Lung (tissue), 12 donors: ENCODE results near the gene HLA-DMB. TPM values are rescaled to one million over a fixed set of nuclear protein-coding genes. Genes with fewer than 3 reads are reported as not detected.
A peak's percentile ranks its signal among the peaks of the same experiment; 100 is the strongest.

ENCODE experiments used
- ATAC-seq: fragments of 200-7000 bp; cut with Tn5 transposase; one replicate; pipeline ENCODE4 v1.9.1; 2020; ENCODE audit warnings: moderate number of reproducible peaks; ENCODE audit not compliant: insufficient read depth, low FRiP score
- DNase-seq, 3 donors: peaks; one replicate each; pipeline ENCODE4 v3.0.0-alpha.2; 2013 to 2017
- H3K27ac ChIP-seq, 2 donors: one replicate each; pipeline ENCODE4 v1.5.1; 2013; ENCODE audit warnings: mild to moderate bottlenecking in 2 of 2, moderate library complexity in 2 of 2, control low read depth in 1 of 2, inconsistent platforms in 1 of 2, low read depth in 1 of 2, low read length in 1 of 2
- H3K27me3 ChIP-seq, 3 donors: one replicate each; pipeline ENCODE4 v1.5.1; 2013; ENCODE audit warnings: low read length in 2 of 3; ENCODE audit not compliant: control insufficient read depth in 3 of 3, insufficient read depth in 3 of 3
- H3K36me3 ChIP-seq, 4 donors: one replicate each; pipeline ENCODE4 v1.5.1; 2013; ENCODE audit warnings: low read length in 4 of 4, mild to moderate bottlenecking in 1 of 4, moderate library complexity in 1 of 4; ENCODE audit not compliant: control insufficient read depth in 4 of 4, insufficient read depth in 4 of 4
- H3K4me1 ChIP-seq, 5 donors: one replicate each; pipeline ENCODE4 v1.5.1; 2013; ENCODE audit warnings: low read length in 5 of 5, mild to moderate bottlenecking in 2 of 5, moderate library complexity in 1 of 5; ENCODE audit not compliant: control insufficient read depth in 5 of 5, insufficient read depth in 5 of 5
- H3K4me3 ChIP-seq: one replicate; pipeline ENCODE4 v1.5.1; 2013; ENCODE audit warnings: mild to moderate bottlenecking, control low read depth, moderate library complexity
- H3K9ac ChIP-seq, 2 donors: one replicate each; pipeline ENCODE4 v1.5.1; 2013; ENCODE audit warnings: low read length in 2 of 2, control low read depth in 1 of 2; ENCODE audit not compliant: insufficient read depth in 1 of 2
- H3K9me3 ChIP-seq, 4 donors: one replicate each; pipeline ENCODE4 v1.5.1; 2013; ENCODE audit warnings: low read length in 3 of 4, mild to moderate bottlenecking in 1 of 4, moderate library complexity in 1 of 4; ENCODE audit not compliant: control insufficient read depth in 4 of 4, insufficient read depth in 3 of 4
- CTCF ChIP-seq: IDR thresholded peaks from 2 replicates; pipeline ENCODE4 v1.5.1; 2012; ENCODE audit warnings: mild to moderate bottlenecking; ENCODE audit errors: control extremely low read depth, extremely low read depth
- WGBS, 2 donors: extraction: QIAGEN DNeasy Blood & Tissue Kit; methylation state at CpG; one replicate each; pipeline ENCODE4 v1.1.7; 2013; 5-methylcytosine and 5-hydroxymethylcytosine counted together
- polyA plus RNA-seq, 2 donors: library from polyadenylated mRNA; stranded (reverse); fragments of 200-250 nt; gene quantifications; one replicate each; pipeline ENCODE4 v1.2.1, GENCODE V29; 2013
- total RNA-seq, 2 donors: library from RNA; depleted of rRNA in 1 of 2; stranded (reverse); fragments of >200 nt in 1 of 2; gene quantifications; one replicate each; pipeline ENCODE4 v1.2.1, GENCODE V29; 2014 to 2021
- donor health status: control.
- donor health status: control.
- donor health status: Bipolar disorder and iron deficiency.
- donor health status: healthy.
- donor health status: DM: yes; HTN: yes; CAD: no.

The HLA-DMB gene
- total and polyA plus RNA-seq, 4 donors: 42.3 to 76.7 (median 51.1) TPM

GRCh38 chr6:32983964-32984621 lies 43.3 kb upstream of the HLA-DMB start:
- Histone ChIP-seq H3K27me3 (no peaks in the 10 kb centered on the region), H3K27ac (peak overlapping the region in 1 of 2 donors; percentile 13), H3K9me3 (no peaks in the 10 kb centered on the region), H3K9ac (no peak overlapping the region), H3K4me1 (peaks cover 0 to 6% (median 0%) of the 10 kb centered on the region in 5 donors), H3K36me3 (peaks cover 16 to 28% (median 24%) of the 10 kb centered on the region in 4 donors), H3K4me3 (no peak overlapping the region)
- TF ChIP-seq CTCF: no peak
- no peak for ATAC-seq
- DNase-seq: no peak
- WGBS, 2 donors: 41 to 50% methylated on average over 3 of the region's 3 CpGs

- Histone ChIP-seq H3K4me1 (peaks cover 0 to 6% (median 0%) of the 10 kb centered on the region in 5 donors), H3K9ac (no peak overlapping the region), H3K36me3 (peaks cover 20 to 31% (median 28%) of the 10 kb centered on the region in 4 donors), H3K9me3 (no peaks in the 10 kb centered on the region), H3K27me3 (no peaks in the 10 kb centered on the region), H3K27ac (no peak overlapping the region), H3K4me3 (no peak overlapping the region)
- 77 to 91% methylated on average over 1 of the region's 1 CpG for WGBS, 2 donors
- no peak for ATAC-seq
- no peak for DNase-seq
- no peak for TF ChIP-seq CTCF
These were observed 42.6 kb upstream of the HLA-DMB start for GRCh38 chr6:32983493-32983848.

GRCh38 chr6:32982702-32983492 lies 42.1 kb upstream of the HLA-DMB start:
- DNase-seq (peak in 1 of 3 donors; percentile 22), ATAC-seq (no peak)
- TF ChIP-seq CTCF: no peak
- Histone ChIP-seq H3K27me3 (no peaks in the 10 kb centered on the region), H3K4me1 (peaks cover 0 to 6% (median 0%) of the 10 kb centered on the region in 5 donors), H3K27ac (no peak overlapping the region), H3K9me3 (no peaks in the 10 kb centered on the region), H3K36me3 (peaks cover 25 to 35% (median 33%) of the 10 kb centered on the region in 4 donors), H3K4me3 (no peak overlapping the region), H3K9ac (no peak overlapping the region)
- WGBS, 2 donors: 59 to 76% methylated on average over 6 of the region's 6 CpGs
